H7 (cell line): Measurements from ENCODE around the gene NCK2. TPM values are rescaled to one million over a fixed set of nuclear protein-coding genes. Genes with fewer than 3 reads are reported as not detected.
"Not testable (repeated sequence)": the region's sequence is repeated elsewhere in the genome, so short reads cannot be mapped to it uniquely, and the experiment has no call there.

Source experiments
- DNase-seq: peaks from one replicate; pipeline ENCODE4 v3.0.0; 2012
- H3K27me3 ChIP-seq: 2 replicates; pipeline ENCODE4 v1.6.0; 2011; ENCODE audit warnings: mild to moderate bottlenecking, low read length; ENCODE audit not compliant: control insufficient read depth, insufficient read depth
- H3K36me3 ChIP-seq: replicated peaks from 2 replicates; pipeline ENCODE4 v1.5.1; 2011; ENCODE audit warnings: low read length; ENCODE audit not compliant: control insufficient read depth, insufficient read depth
- H3K4me3 ChIP-seq: 2 replicates; pipeline ENCODE4 v1.5.1; 2011; ENCODE audit warnings: low read depth, mild to moderate bottlenecking, control low read depth, low read length, moderate library complexity; ENCODE audit not compliant: insufficient read depth
- total RNA-seq: library from RNA; depleted of rRNA; stranded (reverse); fragments of >200 nt; shearing (Covaris generic); gene quantifications from 2 replicates; pipeline ENCODE4 v1.2.3, GENCODE V29; 2014

NCK2 gene
- total RNA-seq, 1 experiment from 2014 or later = 69.8 TPM

GRCh38 chr2:105894327-105894944, 149.7 kb downstream of the NCK2 start:
- H3K36me3 ChIP-seq = no peaks in the 10 kb centered on the region

GRCh38 chr2:105895990-105896764, 151.5 kb downstream of the NCK2 start:
- H3K27me3 ChIP-seq = no peaks in the 10 kb centered on the region
- no peak overlapping the region for H3K4me3 ChIP-seq
- no peak for DNase-seq
- no peaks in the 10 kb centered on the region for H3K36me3 ChIP-seq

More at GRCh38 chr2:105894327-105894944, 149.7 kb downstream of the NCK2 start:
- DNase-seq = no peak
- Histone ChIP-seq H3K4me3 (no peak overlapping the region), H3K27me3 (no peaks in the 10 kb centered on the region)

GRCh38 chr2:105896765-105897163, 152.1 kb downstream of the NCK2 start:
- no peak for DNase-seq
- H3K27me3 ChIP-seq = no peaks in the 10 kb centered on the region
- no peaks in the 10 kb centered on the region for H3K36me3 ChIP-seq
- no peak overlapping the region for H3K4me3 ChIP-seq

GRCh38 chr2:105897694-105898093, 153.0 kb downstream of the NCK2 start:
- H3K4me3 ChIP-seq, H3K27me3 ChIP-seq, DNase-seq, H3K36me3 ChIP-seq: not testable (repeated sequence)

- H3K4me3 ChIP-seq = no peak overlapping the region
- no peak for DNase-seq
- H3K36me3 ChIP-seq = no peaks in the 10 kb centered on the region
- H3K27me3 ChIP-seq = no peaks in the 10 kb centered on the region
Observed at GRCh38 chr2:105903051-105903674, 158.5 kb downstream of the NCK2 start.

GRCh38 chr2:105904938-105905337, 160.2 kb downstream of the NCK2 start:
- DNase-seq = no peak
- H3K36me3 ChIP-seq = no peaks in the 10 kb centered on the region
- no peak overlapping the region for H3K4me3 ChIP-seq
- no peaks in the 10 kb centered on the region for H3K27me3 ChIP-seq

- no peak for DNase-seq
- Histone ChIP-seq H3K27me3 (no peaks in the 10 kb centered on the region), H3K36me3 (no peaks in the 10 kb centered on the region), H3K4me3 (no peak overlapping the region)
Observed at GRCh38 chr2:105906481-105906880, 161.8 kb downstream of the NCK2 start.

GRCh38 chr2:105907184-105907583, 162.5 kb downstream of the NCK2 start:
- no peak for DNase-seq
- H3K36me3 ChIP-seq = no peaks in the 10 kb centered on the region
- no peaks in the 10 kb centered on the region for H3K27me3 ChIP-seq

GRCh38 chr2:105909215-105909614, 164.5 kb downstream of the NCK2 start:
- Histone ChIP-seq H3K36me3 (no peaks in the 10 kb centered on the region), H3K27me3 (no peaks in the 10 kb centered on the region), H3K4me3 (no peak overlapping the region)
- DNase-seq = no peak

More at GRCh38 chr2:105907184-105907583, 162.5 kb downstream of the NCK2 start:
- no peak overlapping the region for H3K4me3 ChIP-seq

- DNase-seq = no peak
- no peaks in the 10 kb centered on the region for H3K27me3 ChIP-seq
- no peak overlapping the region for H3K4me3 ChIP-seq
- no peaks in the 10 kb centered on the region for H3K36me3 ChIP-seq
Observed at GRCh38 chr2:105910497-105911238, 166.0 kb downstream of the NCK2 start.

GRCh38 chr2:105911425-105911824, 166.7 kb downstream of the NCK2 start:
- H3K27me3 ChIP-seq = no peaks in the 10 kb centered on the region
- no peaks in the 10 kb centered on the region for H3K36me3 ChIP-seq
- H3K4me3 ChIP-seq = no peak overlapping the region
- no peak for DNase-seq

GRCh38 chr2:105912081-105912480, 167.4 kb downstream of the NCK2 start:
- Histone ChIP-seq H3K27me3 (no peaks in the 10 kb centered on the region), H3K36me3 (no peaks in the 10 kb centered on the region), H3K4me3 (no peak overlapping the region)
- no peak for DNase-seq

- H3K4me3 ChIP-seq = no peak overlapping the region
- H3K36me3 ChIP-seq = no peaks in the 10 kb centered on the region
- no peaks in the 10 kb centered on the region for H3K27me3 ChIP-seq
- no peak for DNase-seq
Observed at GRCh38 chr2:105915005-105915558, 170.4 kb downstream of the NCK2 start.

GRCh38 chr2:105917226-105917625, 172.5 kb downstream of the NCK2 start:
- H3K36me3 ChIP-seq = no peaks in the 10 kb centered on the region
- no peaks in the 10 kb centered on the region for H3K27me3 ChIP-seq
- DNase-seq = no peak
- H3K4me3 ChIP-seq = no peak overlapping the region
